VCaP (cell line): ENCODE data around the gene KRT76.

Experiments
- H3K27ac ChIP-seq: fragments of 450-650 bp; 2 replicates; pipeline ENCODE4 v1.5.1; 2017
- TF ChIP-seq, protein P1 (sequence below): fragments of 450-650 bp; conservative IDR thresholded peaks from 2 replicates; pipeline ENCODE4 v1.5.1; 2017; ENCODE audit warnings: mild to moderate bottlenecking, moderate library complexity

KRT76 gene

DNA sequence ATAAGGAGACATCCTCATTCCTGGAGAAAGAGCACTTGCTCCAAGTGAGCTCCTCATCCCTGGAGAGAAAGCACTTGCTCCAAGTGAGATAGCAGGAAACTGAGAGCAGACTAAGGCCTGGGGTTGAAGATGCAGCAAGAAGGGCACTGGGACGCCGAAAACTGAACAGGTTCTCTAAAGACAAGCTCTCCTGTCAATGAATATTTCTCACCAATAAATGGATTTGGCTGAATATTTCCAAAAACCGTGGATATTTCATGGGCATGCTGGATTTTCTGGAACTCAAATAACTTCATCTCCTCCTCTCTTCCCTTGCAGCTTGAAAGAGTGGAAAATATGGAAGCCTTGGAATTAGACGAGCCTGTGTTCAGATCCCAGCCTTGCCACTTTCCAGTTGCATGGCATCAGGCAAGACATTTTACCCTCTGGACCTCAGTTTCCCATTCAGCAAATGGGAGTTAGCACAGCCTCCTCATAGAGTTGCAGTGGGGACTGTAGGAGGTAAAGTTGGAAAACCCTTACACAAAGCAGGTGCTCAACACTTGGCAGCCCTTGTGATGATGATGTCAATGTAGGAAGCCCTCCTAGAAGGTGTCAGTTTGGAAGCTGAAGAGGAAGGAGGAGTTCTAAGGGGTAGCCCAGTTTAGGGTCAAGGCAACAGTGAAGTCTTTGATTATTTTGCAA, 4.4 kb upstream of the KRT76 start:
- H3K27ac ChIP-seq, result no peak overlapping the region
- TF ChIP-seq, protein P1, sequence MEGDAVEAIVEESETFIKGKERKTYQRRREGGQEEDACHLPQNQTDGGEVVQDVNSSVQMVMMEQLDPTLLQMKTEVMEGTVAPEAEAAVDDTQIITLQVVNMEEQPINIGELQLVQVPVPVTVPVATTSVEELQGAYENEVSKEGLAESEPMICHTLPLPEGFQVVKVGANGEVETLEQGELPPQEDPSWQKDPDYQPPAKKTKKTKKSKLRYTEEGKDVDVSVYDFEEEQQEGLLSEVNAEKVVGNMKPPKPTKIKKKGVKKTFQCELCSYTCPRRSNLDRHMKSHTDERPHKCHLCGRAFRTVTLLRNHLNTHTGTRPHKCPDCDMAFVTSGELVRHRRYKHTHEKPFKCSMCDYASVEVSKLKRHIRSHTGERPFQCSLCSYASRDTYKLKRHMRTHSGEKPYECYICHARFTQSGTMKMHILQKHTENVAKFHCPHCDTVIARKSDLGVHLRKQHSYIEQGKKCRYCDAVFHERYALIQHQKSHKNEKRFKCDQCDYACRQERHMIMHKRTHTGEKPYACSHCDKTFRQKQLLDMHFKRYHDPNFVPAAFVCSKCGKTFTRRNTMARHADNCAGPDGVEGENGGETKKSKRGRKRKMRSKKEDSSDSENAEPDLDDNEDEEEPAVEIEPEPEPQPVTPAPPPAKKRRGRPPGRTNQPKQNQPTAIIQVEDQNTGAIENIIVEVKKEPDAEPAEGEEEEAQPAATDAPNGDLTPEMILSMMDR, result no peak

DNA sequence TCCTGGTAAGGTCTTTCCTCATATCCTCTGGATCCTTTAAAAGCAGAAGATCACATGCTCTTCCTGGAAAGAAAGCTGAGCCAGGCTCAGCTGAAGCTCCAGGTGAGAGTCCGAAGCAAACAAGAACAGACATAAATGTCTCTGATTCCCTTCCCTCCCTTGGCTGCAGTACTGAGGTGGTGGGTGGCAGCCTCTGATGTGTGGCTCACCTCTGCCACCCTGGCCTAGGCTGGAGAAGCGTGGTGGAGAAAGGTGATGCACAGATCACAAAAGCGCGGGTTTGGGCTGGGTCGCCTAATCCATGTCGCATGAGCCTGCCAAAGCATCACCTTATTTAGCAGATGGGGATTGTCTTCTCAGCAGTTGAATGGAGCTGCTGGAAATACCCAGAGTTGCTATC, 2.8 kb upstream of the KRT76 start:
- no peak overlapping the region for H3K27ac ChIP-seq
- TF ChIP-seq, protein P1, result no peak

DNA sequence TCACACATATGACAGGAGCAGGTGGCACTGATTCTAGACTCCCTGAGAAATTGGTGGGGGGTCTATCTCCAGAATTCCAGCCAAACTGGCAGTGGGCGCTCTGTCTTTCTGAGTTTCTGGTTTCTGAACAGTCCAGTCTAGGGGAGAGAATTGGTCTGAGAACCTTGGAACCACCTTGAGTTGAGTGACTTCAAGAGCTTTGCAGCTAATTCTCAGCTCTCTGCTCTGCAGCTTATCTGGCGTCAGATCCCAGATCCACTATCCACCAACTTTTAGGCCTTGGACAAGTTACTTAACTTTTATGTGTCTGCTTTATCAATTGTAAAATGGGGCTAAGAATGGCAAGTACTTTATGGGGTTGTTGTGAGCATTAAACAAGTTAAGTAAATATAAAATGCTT, 1.7 kb upstream of the KRT76 start:
- no peak overlapping the region for H3K27ac ChIP-seq
- TF ChIP-seq, protein P1, result no peak

GRCh38 chr12:52777566-52777965, 421 bp upstream of the KRT76 start:
- TF ChIP-seq, protein P1, result no peak
- H3K27ac ChIP-seq, result no peak overlapping the region

DNA sequence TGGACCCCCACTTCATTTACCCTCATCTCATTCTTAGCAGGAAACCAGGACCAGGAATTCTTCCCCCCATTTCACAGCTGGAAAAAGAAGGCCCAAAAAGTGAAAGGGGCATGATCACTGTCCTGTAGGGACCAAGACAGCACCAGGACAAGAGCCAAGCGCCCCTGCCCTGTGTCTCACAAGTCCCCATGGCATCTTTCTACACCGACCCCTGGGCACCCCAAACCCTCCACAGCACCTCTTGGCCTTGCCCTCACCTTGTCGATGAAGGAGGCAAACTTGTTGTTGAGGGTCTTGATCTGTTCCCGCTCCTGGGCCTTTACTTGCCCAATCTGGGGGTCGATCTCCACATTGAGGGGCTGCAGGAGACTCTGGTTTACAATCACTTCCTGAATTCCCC, 710 bp downstream of the KRT76 start:
- TF ChIP-seq, protein P1, result no peak
- H3K27ac ChIP-seq, result no peak overlapping the region

DNA sequence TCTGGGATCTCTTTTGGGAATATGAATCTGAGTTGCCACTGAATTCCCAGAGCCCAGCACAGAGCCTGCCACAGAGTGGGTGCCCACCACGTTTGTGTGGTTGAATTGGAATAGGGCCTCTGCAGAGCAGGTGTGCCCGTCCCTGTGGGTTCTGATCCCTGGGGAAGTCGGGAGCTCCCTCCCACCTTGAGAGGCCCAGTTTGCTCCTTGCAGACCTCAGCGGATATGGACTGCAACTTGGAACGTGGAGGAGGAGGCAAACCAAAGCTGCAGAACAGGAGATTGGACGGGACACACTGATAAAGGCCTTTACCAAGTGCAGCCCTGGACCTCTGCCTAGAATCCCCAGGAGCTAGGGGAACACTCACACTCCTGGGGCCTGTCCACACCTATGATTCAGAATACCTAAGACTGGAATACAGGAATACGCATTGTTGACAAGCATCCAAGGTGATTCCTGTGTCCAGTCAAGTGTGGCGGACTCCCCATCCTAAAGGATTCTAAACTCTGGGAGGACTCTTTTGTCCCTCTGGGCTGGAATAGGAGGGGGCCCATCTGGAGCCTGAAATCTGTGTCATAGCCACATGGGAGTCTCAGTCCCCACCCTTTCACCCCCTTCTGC, 2.4 kb downstream of the KRT76 start:
- TF ChIP-seq, protein P1, result no peak
- no peak overlapping the region for H3K27ac ChIP-seq

- TF ChIP-seq, protein P1, result no peak
- H3K27ac ChIP-seq, result no peak overlapping the region
Observed at GRCh38 chr12:52772772-52773171, 4.4 kb downstream of the KRT76 start.
